ENCODE results near the gene PHF21A. TPM values are rescaled to one million over a fixed set of nuclear protein-coding genes. Genes with fewer than 3 reads are reported as not detected.

The PHF21A gene
- total and polyA plus RNA-seq, 4 donors = 3.6 to 8.5 (median 6.2) TPM

DNA sequence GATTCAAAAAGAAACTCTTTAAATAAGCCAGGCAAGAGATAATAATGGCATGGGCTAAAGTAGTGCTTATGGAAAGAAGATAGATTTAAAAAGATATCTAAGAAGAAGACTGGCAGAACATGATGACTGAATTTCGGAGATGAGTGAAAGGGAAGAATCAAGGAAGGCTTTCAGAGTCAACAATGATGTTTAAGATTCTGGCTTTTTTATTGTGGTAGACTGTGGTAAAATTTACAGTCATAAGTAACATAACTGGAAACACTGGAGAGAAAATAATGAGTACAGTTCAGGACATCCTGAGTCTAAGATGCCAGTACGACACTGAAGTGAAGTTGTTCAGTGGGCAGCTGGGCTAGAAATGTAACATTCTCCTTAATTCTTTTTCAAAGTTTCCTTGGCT lies 85.2 kb downstream of the PHF21A start:
- Histone ChIP-seq H3K4me3 (ENCODE audit: low read depth in 1 of 3, low read length in 3 of 3) (no peak overlapping the region), H3K4me1 (ENCODE audit: control insufficient read depth in 4 of 4, insufficient read depth in 4 of 4, low read length in 3 of 4) (no peaks in the 10 kb centered on the region), H3K9ac (ENCODE audit: low read depth in 1 of 2, low read length in 2 of 2) (no peak overlapping the region), H3K36me3 (ENCODE audit: control insufficient read depth in 4 of 4, insufficient read depth in 3 of 4, low read depth in 1 of 4, low read length in 3 of 4) (no peaks in the 10 kb centered on the region), H3K27ac (ENCODE audit: low read depth in 1 of 2, low read length in 2 of 2) (no peak overlapping the region), H3K27me3 (ENCODE audit: control insufficient read depth in 4 of 4, insufficient read depth in 4 of 4, low read length in 3 of 4) (no peaks in the 10 kb centered on the region), H3K9me3 (ENCODE audit: control insufficient read depth in 4 of 4, low read length in 3 of 4) (no peaks in the 10 kb centered on the region)
- WGBS = 95% methylated on average over 2 of the region's 2 CpGs
- TF ChIP-seq JUND (IDR thresholded peaks at IDR 0.05) = no peak
- TF ChIP-seq EGR1 (IDR thresholded peaks at IDR 0.05; ENCODE audit: low read depth in 2 of 2) = no peak
- TF ChIP-seq FOXA1 (IDR thresholded peaks at IDR 0.05) = no peak
- TF ChIP-seq YY1 (IDR thresholded peaks at IDR 0.05) = no peak
- no peak for TF ChIP-seq ZBTB33 (IDR thresholded peaks at IDR 0.05)
- TF ChIP-seq RAD21 (IDR thresholded peaks at IDR 0.05) = no peak
- TF ChIP-seq CTCF (IDR thresholded peaks at IDR 0.05; ENCODE audit: low read depth, low read length, missing input control) = no peak
- no peak for TF ChIP-seq HNF4A (conservative IDR thresholded peaks at IDR 0.05)
- DNase-seq (ENCODE audit: low spot score) = no peak

DNA sequence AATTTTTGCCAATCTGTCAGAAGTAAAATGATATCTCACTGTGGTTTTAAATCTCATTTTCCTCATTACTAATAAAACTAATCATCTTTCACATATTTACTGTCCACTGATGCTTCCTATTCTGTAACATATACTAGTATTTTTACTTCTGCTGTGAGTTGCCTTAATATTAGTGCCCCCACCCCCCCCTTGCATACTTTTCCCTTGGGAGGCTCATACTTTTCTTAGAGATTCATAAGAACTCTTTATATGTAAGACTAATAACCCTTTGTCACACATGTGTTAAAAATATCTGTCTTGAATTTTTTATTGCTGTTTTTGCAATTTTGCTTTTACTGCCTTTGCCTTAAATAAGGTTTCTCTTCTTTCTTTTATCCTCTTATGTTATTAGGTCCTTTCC lies 87.2 kb downstream of the PHF21A start:
- Histone ChIP-seq H3K4me3 (ENCODE audit: low read depth in 1 of 3, low read length in 3 of 3) (no peak overlapping the region), H3K27me3 (ENCODE audit: control insufficient read depth in 4 of 4, insufficient read depth in 4 of 4, low read length in 3 of 4) (no peaks in the 10 kb centered on the region), H3K9me3 (ENCODE audit: control insufficient read depth in 4 of 4, low read length in 3 of 4) (no peaks in the 10 kb centered on the region), H3K27ac (ENCODE audit: low read depth in 1 of 2, low read length in 2 of 2) (no peak overlapping the region), H3K36me3 (ENCODE audit: control insufficient read depth in 4 of 4, insufficient read depth in 3 of 4, low read depth in 1 of 4, low read length in 3 of 4) (no peaks in the 10 kb centered on the region), H3K4me1 (ENCODE audit: control insufficient read depth in 4 of 4, insufficient read depth in 4 of 4, low read length in 3 of 4) (no peaks in the 10 kb centered on the region), H3K9ac (ENCODE audit: low read depth in 1 of 2, low read length in 2 of 2) (no peak overlapping the region)
- TF ChIP-seq RAD21 (IDR thresholded peaks at IDR 0.05) = no peak
- no peak for TF ChIP-seq FOXA2 (IDR thresholded peaks at IDR 0.05)
- TF ChIP-seq EGR1 (IDR thresholded peaks at IDR 0.05; ENCODE audit: low read depth in 2 of 2) = no peak
- TF ChIP-seq JUND (IDR thresholded peaks at IDR 0.05) = no peak
- TF ChIP-seq RXRA (IDR thresholded peaks at IDR 0.05) = no peak
- no peak for TF ChIP-seq HNF4A (conservative IDR thresholded peaks at IDR 0.05)
- TF ChIP-seq, protein P1, sequence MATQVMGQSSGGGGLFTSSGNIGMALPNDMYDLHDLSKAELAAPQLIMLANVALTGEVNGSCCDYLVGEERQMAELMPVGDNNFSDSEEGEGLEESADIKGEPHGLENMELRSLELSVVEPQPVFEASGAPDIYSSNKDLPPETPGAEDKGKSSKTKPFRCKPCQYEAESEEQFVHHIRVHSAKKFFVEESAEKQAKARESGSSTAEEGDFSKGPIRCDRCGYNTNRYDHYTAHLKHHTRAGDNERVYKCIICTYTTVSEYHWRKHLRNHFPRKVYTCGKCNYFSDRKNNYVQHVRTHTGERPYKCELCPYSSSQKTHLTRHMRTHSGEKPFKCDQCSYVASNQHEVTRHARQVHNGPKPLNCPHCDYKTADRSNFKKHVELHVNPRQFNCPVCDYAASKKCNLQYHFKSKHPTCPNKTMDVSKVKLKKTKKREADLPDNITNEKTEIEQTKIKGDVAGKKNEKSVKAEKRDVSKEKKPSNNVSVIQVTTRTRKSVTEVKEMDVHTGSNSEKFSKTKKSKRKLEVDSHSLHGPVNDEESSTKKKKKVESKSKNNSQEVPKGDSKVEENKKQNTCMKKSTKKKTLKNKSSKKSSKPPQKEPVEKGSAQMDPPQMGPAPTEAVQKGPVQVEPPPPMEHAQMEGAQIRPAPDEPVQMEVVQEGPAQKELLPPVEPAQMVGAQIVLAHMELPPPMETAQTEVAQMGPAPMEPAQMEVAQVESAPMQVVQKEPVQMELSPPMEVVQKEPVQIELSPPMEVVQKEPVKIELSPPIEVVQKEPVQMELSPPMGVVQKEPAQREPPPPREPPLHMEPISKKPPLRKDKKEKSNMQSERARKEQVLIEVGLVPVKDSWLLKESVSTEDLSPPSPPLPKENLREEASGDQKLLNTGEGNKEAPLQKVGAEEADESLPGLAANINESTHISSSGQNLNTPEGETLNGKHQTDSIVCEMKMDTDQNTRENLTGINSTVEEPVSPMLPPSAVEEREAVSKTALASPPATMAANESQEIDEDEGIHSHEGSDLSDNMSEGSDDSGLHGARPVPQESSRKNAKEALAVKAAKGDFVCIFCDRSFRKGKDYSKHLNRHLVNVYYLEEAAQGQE (IDR thresholded peaks at IDR 0.05) = no peak
- TF ChIP-seq TAF1 (conservative IDR thresholded peaks at IDR 0.05) = no peak
- TF ChIP-seq GABPA (IDR thresholded peaks at IDR 0.05 in 1 of 2, conservative IDR thresholded peaks at IDR 0.05 in 1 of 2) = no peak
- no peak for DNase-seq (ENCODE audit: low spot score)
